PC-9 (cell line): ENCODE data around the gene ANKRD61. TPM values are rescaled to one million over a fixed set of nuclear protein-coding genes. Genes with fewer than 3 reads are reported as not detected.
"Not testable (repeated sequence)": the region's sequence is repeated elsewhere in the genome, so short reads cannot be mapped to it uniquely, and the experiment has no call there.

ENCODE experiments used
- BruUV-seq: library from RNA; stranded (reverse); fragments of 400-500 nt; replicated peaks from 2 replicates; lab custom pipeline; 2021; lab: Mats Ljungman, UMichigan
- CTCF ChIA-PET: fragments of 300-600 bp; sonication (Branson Sonifier 250); formaldehyde crosslinking; loops from one replicate; lab custom pipeline; 2022; ENCODE audit warnings: antibody characterized with exemption; lab: Charles Lee
- POLR2A ChIA-PET: fragments of 300-600 bp; sonication (Branson Sonifier 250); formaldehyde crosslinking; loops from one replicate; lab custom pipeline; 2022; ENCODE audit warnings: antibody characterized with exemption; ENCODE audit not compliant: unreplicated experiment; lab: Charles Lee
- DNase-seq, 2 experiments: peaks; one replicate each; pipeline versions ENCODE4 v3.0.0 to v3.0.0-alpha.2; 2015 to 2022; ENCODE audit warnings: mixed read lengths in 1 of 2
- H2AFZ ChIP-seq: fragments of 200-600 bp; sonication (generic); 2 replicates; pipeline ENCODE4 v1.8.1; 2017; ENCODE audit warnings: antibody characterized with exemption
- H3F3A ChIP-seq: fragments of 200-600 bp; sonication (generic); 2 replicates; pipeline ENCODE4 v1.8.1; 2017; ENCODE audit warnings: antibody characterized with exemption, mild to moderate bottlenecking, low read depth; ENCODE audit not compliant: insufficient read depth
- H3K27ac ChIP-seq: fragments of 200-600 bp; sonication (generic); 2 replicates; pipeline ENCODE4 v1.6.1; 2016; ENCODE audit warnings: mixed run types
- H3K27me3 ChIP-seq: fragments of 200-600 bp; sonication (generic); 2 replicates; pipeline ENCODE4 v1.6.1; 2016; ENCODE audit warnings: low read depth, mixed run types; ENCODE audit not compliant: insufficient read depth
- H3K36me3 ChIP-seq: fragments of 200-600 bp; sonication (generic); 2 replicates; pipeline ENCODE4 v1.6.1; 2016; ENCODE audit warnings: low read depth, mixed run types
- H3K4me1 ChIP-seq: fragments of 200-600 bp; sonication (generic); replicated peaks from 2 replicates; pipeline ENCODE4 v1.6.1; 2016; ENCODE audit warnings: mixed run types; ENCODE audit not compliant: insufficient read depth
- H3K4me2 ChIP-seq: fragments of 200-600 bp; sonication (generic); 2 replicates; pipeline ENCODE4 v1.6.1; 2017; ENCODE audit warnings: mixed run types
- H3K4me3 ChIP-seq: fragments of 200-600 bp; sonication (generic); 2 replicates; pipeline ENCODE4 v1.6.1; 2016; ENCODE audit warnings: mixed run types
- H3K79me2 ChIP-seq: fragments of 200-600 bp; sonication (generic); 2 replicates; pipeline ENCODE4 v1.6.1; 2017; ENCODE audit warnings: low read depth, mixed run types
- H3K9me2 ChIP-seq: fragments of 200-600 bp; sonication (generic); 2 replicates; pipeline ENCODE4 v1.8.1; 2017; ENCODE audit warnings: mild to moderate bottlenecking; ENCODE audit not compliant: insufficient read depth
- H3K9me3 ChIP-seq: fragments of 200-600 bp; sonication (generic); 2 replicates; pipeline ENCODE4 v1.8.1; 2016; ENCODE audit warnings: low read depth; ENCODE audit not compliant: insufficient read depth
- H4K20me1 ChIP-seq: fragments of 200-600 bp; sonication (generic); 2 replicates; pipeline ENCODE4 v1.8.1; 2017; ENCODE audit not compliant: insufficient read depth
- CTCF ChIP-seq: fragments of 200-600 bp; sonication (generic); conservative IDR thresholded peaks from 2 replicates; pipeline ENCODE4 v1.6.1; 2017; ENCODE audit warnings: mixed run types, antibody characterized with exemption, mild to moderate bottlenecking, moderate library complexity
- EZH2 ChIP-seq: fragments of 200-600 bp; sonication (generic); IDR thresholded peaks from 2 replicates; pipeline ENCODE4 v1.8.0; 2017; ENCODE audit warnings: antibody characterized with exemption, low read depth
- intact Hi-C: fragments of 100-400 bp; cut with micrococcal nuclease; formaldehyde crosslinking; loops from one replicate; pipeline ENCODE4 v1.10.0; 2022; ENCODE audit not compliant: unreplicated experiment
- total RNA-seq: library from RNA; stranded (reverse); gene quantifications from 2 replicates; pipeline ENCODE4 v1.2.3, GENCODE V29; 2021

ANKRD61 gene
- total RNA-seq, 1 experiment from 2014 or later = 0.37 TPM

GRCh38 chr7:6007386-6007785, 23.8 kb upstream of the ANKRD61 start:
- no peak for DNase-seq
- ChIA-PET CTCF (interaction anchor here (0.5 to 0.7 kb wide), 2 partner anchors 23 to 26 kb away, joined by 3 to 11 read pairs; no protein-coding TSS in a partner anchor), POLR2A (no interaction called here)
- Histone ChIP-seq H3K4me2 (peak overlapping the region; percentile 98), H4K20me1 (no peaks in the 10 kb centered on the region), H3K27me3 (no peaks in the 10 kb centered on the region), H3K4me3 (peak overlapping the region; percentile 100; the same call in 1 of the 2 replicates), H3K4me1 (peaks cover 19% of the 10 kb centered on the region), H3K36me3 (peaks cover 21% of the 10 kb centered on the region; the same call in 1 of the 2 replicates), H3K9me2 (no peaks in the 10 kb centered on the region), H2AFZ (no peak overlapping the region), H3F3A (peaks cover 14% of the 10 kb centered on the region), H3K27ac (no peak overlapping the region), H3K9me3 (no peaks in the 10 kb centered on the region), H3K79me2 (peaks cover 58% of the 10 kb centered on the region)
- no peak for TF ChIP-seq CTCF
- no peak for TF ChIP-seq EZH2
- no TSS peak for BruUV-seq
- intact Hi-C loops = loop anchor here (5.0 kb wide), 1 partner anchor 430 kb away; no protein-coding TSS in a partner anchor

- peaks cover 14% of the 10 kb centered on the region for H3F3A ChIP-seq
- intact Hi-C loops = loop anchor here (5.0 kb wide), 1 partner anchor 429 kb away; no protein-coding TSS in a partner anchor
- POLR2A ChIA-PET = interaction anchor here (0.5 to 0.9 kb wide), 8 partner anchors 11 to 448 kb away, joined by 3 to 14 read pairs (median 5); no protein-coding TSS in a partner anchor
- not testable (repeated sequence) for H3K9me3 ChIP-seq, H3K27me3 ChIP-seq, BruUV-seq, H4K20me1 ChIP-seq, DNase-seq, H3K9me2 ChIP-seq
- peak overlapping the region; percentile 100 for H3K4me3 ChIP-seq
- H3K79me2 ChIP-seq = peaks cover 64% of the 10 kb centered on the region
- H3K27ac ChIP-seq = peak overlapping the region; percentile 85
- CTCF ChIA-PET = interaction anchor here (0.5 to 0.7 kb wide), 2 partner anchors 24 to 25 kb away, joined by 3 to 11 read pairs; no protein-coding TSS in a partner anchor
- H3K36me3 ChIP-seq = peaks cover 24% of the 10 kb centered on the region; the same call in 1 of the 2 replicates
- peaks cover 19% of the 10 kb centered on the region for H3K4me1 ChIP-seq
- peak overlapping the region; percentile 98 for H3K4me2 ChIP-seq
- H2AFZ ChIP-seq = peak overlapping the region; percentile 99
Measured at GRCh38 chr7:6007835-6008590, 23.2 kb upstream of the ANKRD61 start.

GRCh38 chr7:6008668-6009611, 22.2 kb upstream of the ANKRD61 start, which contains the start of the genes AIMP2 and PMS2:
Gene AIMP2, plus strand, starts transcription at chr7:6009272. Its CDS starts 92 bp downstream, at chr7:6009364.
Gene PMS2, minus strand, starts transcription at chr7:6009049. Its CDS starts 30 bp downstream, at chr7:6009019.
- H3K36me3 ChIP-seq = peaks cover 29% of the 10 kb centered on the region; the same call in 1 of the 2 replicates
- H3K4me3 ChIP-seq = peak within 1 kb of the TSS; percentile 100
- TSS peak; percentile 70 for BruUV-seq
- intact Hi-C loops = loop anchor here (1.0 to 5.0 kb wide), 2 partner anchors 14 to 428 kb away; no protein-coding TSS in a partner anchor
- H4K20me1 ChIP-seq = no peaks in the 10 kb centered on the region
- POLR2A ChIA-PET = interaction anchor here (0.5 to 0.9 kb wide), 11 partner anchors 12 to 832 kb away, joined by 3 to 14 read pairs (median 6); partner anchors contain the start of gene RNF216
- peak within 1 kb of the TSS; percentile 85 for H3K27ac ChIP-seq
- peak within 1 kb of the TSS; percentile 98 for H3K4me2 ChIP-seq
- peak; percentile 98 to 99 for DNase-seq
- peaks cover 72% of the 10 kb centered on the region for H3K79me2 ChIP-seq
- no peaks in the 10 kb centered on the region for H3K9me3 ChIP-seq
- no peak for TF ChIP-seq CTCF
- no peak for TF ChIP-seq EZH2
- CTCF ChIA-PET = interaction anchor here (0.7 kb wide), 1 partner anchor 47 kb away, joined by 4 read pairs; no protein-coding TSS in a partner anchor
- peak within 1 kb of the TSS; percentile 99 for H2AFZ ChIP-seq
- H3K9me2 ChIP-seq = no peaks in the 10 kb centered on the region
- no peaks in the 10 kb centered on the region for H3K27me3 ChIP-seq
- H3F3A ChIP-seq = peaks cover 17% of the 10 kb centered on the region
- H3K4me1 ChIP-seq = peaks cover 19% of the 10 kb centered on the region

- POLR2A ChIA-PET = not testable (repeated sequence)
Measured at GRCh38 chr7:6010370-6010769, 20.8 kb upstream of the ANKRD61 start.

More at GRCh38 chr7:6010370-6010769, 20.8 kb upstream of the ANKRD61 start:
- H3K9me2 ChIP-seq, H3K9me3 ChIP-seq, DNase-seq, intact Hi-C loops, H2AFZ ChIP-seq, H4K20me1 ChIP-seq, H3K27me3 ChIP-seq: not testable (repeated sequence)
- H3K36me3 ChIP-seq = peaks cover 31% of the 10 kb centered on the region
- H3K4me3 ChIP-seq = peak overlapping the region; percentile 100
- H3K27ac ChIP-seq = 0 out of 2 replicates have a peak overlapping the region, but pooled peaks have one; percentile 28
- H3F3A ChIP-seq = peaks cover 16% of the 10 kb centered on the region; the same call in 1 of the 2 replicates
- H3K79me2 ChIP-seq = peaks cover 84% of the 10 kb centered on the region
- CTCF ChIA-PET = interaction anchor here (0.6 kb wide), 1 partner anchor 20 kb away, joined by 3 read pairs; no protein-coding TSS in a partner anchor
- BruUV-seq = TSS peak; percentile 40
- peaks cover 20% of the 10 kb centered on the region for H3K4me1 ChIP-seq
- H3K4me2 ChIP-seq = peak overlapping the region; percentile 98
